Liver (tissue), 3 donors: ENCODE data around the gene TNFAIP8L2.

ENCODE experiments used
- ATF3 ChIP-seq: IDR thresholded peaks from 2 replicates; pipeline ENCODE4 v1.6.1; 2016; ENCODE audit warnings: antibody characterized with exemption
- CTCF ChIP-seq: fragments of 150-350 bp; IDR thresholded peaks from 2 replicates; pipeline ENCODE4 v1.5.1; 2017; ENCODE audit warnings: improper control_type of control experiment, low read depth, low read length; ENCODE audit not compliant: missing input control
- FOXA1 ChIP-seq: IDR thresholded peaks from 2 replicates; pipeline ENCODE4 v1.6.1; 2016; ENCODE audit warnings: antibody characterized with exemption
- GABPA ChIP-seq, 2 donors: IDR thresholded peaks in 1 of 2; conservative IDR thresholded peaks in 1 of 2; 2 replicates each; pipeline ENCODE4 v1.6.1; 2016; ENCODE audit warnings: antibody characterized with exemption in 2 of 2, mild to moderate bottlenecking in 1 of 2, moderate library complexity in 1 of 2
- HNF4A ChIP-seq, 2 donors: conservative IDR thresholded peaks; 2 replicates each; pipeline ENCODE4 v1.6.1; 2016; ENCODE audit warnings: antibody characterized with exemption in 2 of 2, mild to moderate bottlenecking in 2 of 2
- JUND ChIP-seq, 2 donors: IDR thresholded peaks; 2 replicates each; pipeline ENCODE4 v1.6.1; 2016; ENCODE audit warnings: antibody characterized with exemption in 2 of 2
- RAD21 ChIP-seq, 2 donors: IDR thresholded peaks; 2 replicates each; pipeline ENCODE4 v1.6.1; 2016; ENCODE audit warnings: antibody characterized with exemption in 2 of 2, mild to moderate bottlenecking in 2 of 2
- REST ChIP-seq: IDR thresholded peaks from 2 replicates; pipeline ENCODE4 v1.6.1; 2016; ENCODE audit warnings: antibody characterized with exemption, mild to moderate bottlenecking
- RXRA ChIP-seq, 2 donors: IDR thresholded peaks; 2 replicates each; pipeline ENCODE4 v1.6.1; 2017 to 2018; ENCODE audit warnings: antibody characterized with exemption in 2 of 2, mild to moderate bottlenecking in 1 of 2
- SP1 ChIP-seq: IDR thresholded peaks from 2 replicates; pipeline ENCODE4 v1.6.1; 2018; ENCODE audit warnings: antibody characterized with exemption, mild to moderate bottlenecking
- TAF1 ChIP-seq: conservative IDR thresholded peaks from 2 replicates; pipeline ENCODE4 v1.6.1; 2016; ENCODE audit warnings: antibody characterized with exemption, mild to moderate bottlenecking
- YY1 ChIP-seq: IDR thresholded peaks from 2 replicates; pipeline ENCODE4 v1.6.1; 2016; ENCODE audit warnings: antibody characterized with exemption, mild to moderate bottlenecking
- TF ChIP-seq, protein P1 (sequence below): IDR thresholded peaks from 2 replicates; pipeline ENCODE4 v1.6.1; 2016; ENCODE audit warnings: antibody characterized with exemption
- TF ChIP-seq, protein P2 (sequence below): IDR thresholded peaks from 2 replicates; pipeline ENCODE4 v1.6.1; 2016; ENCODE audit warnings: antibody characterized with exemption
- donor health status: healthy.
- donor health status: healthy.

- TF ChIP-seq, protein P1, sequence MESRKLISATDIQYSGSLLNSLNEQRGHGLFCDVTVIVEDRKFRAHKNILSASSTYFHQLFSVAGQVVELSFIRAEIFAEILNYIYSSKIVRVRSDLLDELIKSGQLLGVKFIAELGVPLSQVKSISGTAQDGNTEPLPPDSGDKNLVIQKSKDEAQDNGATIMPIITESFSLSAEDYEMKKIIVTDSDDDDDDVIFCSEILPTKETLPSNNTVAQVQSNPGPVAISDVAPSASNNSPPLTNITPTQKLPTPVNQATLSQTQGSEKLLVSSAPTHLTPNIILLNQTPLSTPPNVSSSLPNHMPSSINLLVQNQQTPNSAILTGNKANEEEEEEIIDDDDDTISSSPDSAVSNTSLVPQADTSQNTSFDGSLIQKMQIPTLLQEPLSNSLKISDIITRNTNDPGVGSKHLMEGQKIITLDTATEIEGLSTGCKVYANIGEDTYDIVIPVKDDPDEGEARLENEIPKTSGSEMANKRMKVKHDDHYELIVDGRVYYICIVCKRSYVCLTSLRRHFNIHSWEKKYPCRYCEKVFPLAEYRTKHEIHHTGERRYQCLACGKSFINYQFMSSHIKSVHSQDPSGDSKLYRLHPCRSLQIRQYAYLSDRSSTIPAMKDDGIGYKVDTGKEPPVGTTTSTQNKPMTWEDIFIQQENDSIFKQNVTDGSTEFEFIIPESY, result no peak
- TF ChIP-seq CTCF (no peak), YY1 (no peak), SP1 (no peak), REST (no peak), FOXA1 (no peak), ATF3 (no peak), RAD21 (IDR thresholded peaks at IDR 0.05) (no peak), JUND (IDR thresholded peaks at IDR 0.05) (no peak), TAF1 (no peak), RXRA (IDR thresholded peaks at IDR 0.05) (no peak), HNF4A (conservative IDR thresholded peaks at IDR 0.05) (no peak), GABPA (IDR thresholded peaks at IDR 0.05 in 1 of 2, conservative IDR thresholded peaks at IDR 0.05 in 1 of 2) (no peak)
- TF ChIP-seq, protein P2, sequence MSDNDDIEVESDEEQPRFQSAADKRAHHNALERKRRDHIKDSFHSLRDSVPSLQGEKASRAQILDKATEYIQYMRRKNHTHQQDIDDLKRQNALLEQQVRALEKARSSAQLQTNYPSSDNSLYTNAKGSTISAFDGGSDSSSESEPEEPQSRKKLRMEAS, result no peak
These were observed 13.4 kb upstream of the TNFAIP8L2 start for GRCh38 chr1:151143057-151143435.
